ENCODE data around the gene KCNS1. TPM values are rescaled to one million over a fixed set of nuclear protein-coding genes. Genes with fewer than 3 reads are reported as not detected.

The KCNS1 gene
- total RNA-seq, 1 donor from 2014 or later: 0.12 TPM

- Mint-ChIP-seq H3K27me3 (peaks cover 5% of the 10 kb centered on the region), H3K36me3 (ENCODE audit: insufficient read depth) (no peaks in the 10 kb centered on the region), H3K9me3 (ENCODE audit: low read depth) (no peaks in the 10 kb centered on the region), H3K4me3 (ENCODE audit: low read depth) (no peak overlapping the region), H3K27ac (no peak overlapping the region), H3K4me1 (ENCODE audit: low read depth) (no peaks in the 10 kb centered on the region)
- no peak for DNase-seq (ENCODE audit: low spot score, unreplicated experiment)
- TF ChIP-seq CTCF (IDR thresholded peaks at IDR 0.05; ENCODE audit: unreplicated experiment): no peak
Measured at GRCh38 chr20:45136911-45137310, 36.0 kb upstream of the KCNS1 start.

GRCh38 chr20:45128099-45128498 lies 27.2 kb upstream of the KCNS1 start:
- Mint-ChIP-seq H3K4me1 (ENCODE audit: low read depth) (peaks cover 2% of the 10 kb centered on the region), H3K4me3 (ENCODE audit: low read depth) (no peak overlapping the region), H3K36me3 (ENCODE audit: insufficient read depth) (no peaks in the 10 kb centered on the region), H3K9me3 (ENCODE audit: low read depth) (no peaks in the 10 kb centered on the region), H3K27ac (no peak overlapping the region), H3K27me3 (peaks cover 21% of the 10 kb centered on the region)
- no peak for TF ChIP-seq CTCF (IDR thresholded peaks at IDR 0.05; ENCODE audit: unreplicated experiment)
- no peak for DNase-seq (ENCODE audit: low spot score, unreplicated experiment)

- no peaks in the 10 kb centered on the region for H3K9me3 Mint-ChIP-seq (ENCODE audit: low read depth)
- no peak for TF ChIP-seq CTCF (IDR thresholded peaks at IDR 0.05; ENCODE audit: unreplicated experiment)
- no peak within 1 kb of the TSS for H3K27ac Mint-ChIP-seq
- H3K4me3 Mint-ChIP-seq (ENCODE audit: low read depth): no peak within 1 kb of the TSS
- H3K4me1 Mint-ChIP-seq (ENCODE audit: low read depth): peaks cover 2% of the 10 kb centered on the region
- no peak for DNase-seq (ENCODE audit: low spot score, unreplicated experiment)
- peaks cover 15% of the 10 kb centered on the region for H3K27me3 Mint-ChIP-seq
- no peaks in the 10 kb centered on the region for H3K36me3 Mint-ChIP-seq (ENCODE audit: insufficient read depth)
Measured at GRCh38 chr20:45124365-45124764, 23.4 kb upstream of the KCNS1 start, which contains the start of gene WFDC12. Gene WFDC12 (minus strand): TSS chr20:45124465. CDS start chr20:45124447, 18 bp downstream.

- Mint-ChIP-seq H3K27ac (no peak overlapping the region), H3K36me3 (ENCODE audit: insufficient read depth) (no peaks in the 10 kb centered on the region), H3K27me3 (peaks cover 18% of the 10 kb centered on the region), H3K4me1 (ENCODE audit: low read depth) (no peaks in the 10 kb centered on the region), H3K4me3 (ENCODE audit: low read depth) (no peak overlapping the region), H3K9me3 (ENCODE audit: low read depth) (no peaks in the 10 kb centered on the region)
- TF ChIP-seq CTCF (IDR thresholded peaks at IDR 0.05; ENCODE audit: unreplicated experiment): no peak
- no peak for DNase-seq (ENCODE audit: low spot score, unreplicated experiment)
Measured at GRCh38 chr20:45121388-45121787, 20.5 kb upstream of the KCNS1 start.

GRCh38 chr20:45119556-45120266 lies 18.8 kb upstream of the KCNS1 start:
- no peak overlapping the region for H3K4me3 Mint-ChIP-seq (ENCODE audit: low read depth)
- H3K27me3 Mint-ChIP-seq: peaks cover 21% of the 10 kb centered on the region
- no peaks in the 10 kb centered on the region for H3K9me3 Mint-ChIP-seq (ENCODE audit: low read depth)
- no peak for DNase-seq (ENCODE audit: low spot score, unreplicated experiment)
- no peak for TF ChIP-seq CTCF (IDR thresholded peaks at IDR 0.05; ENCODE audit: unreplicated experiment)
- H3K36me3 Mint-ChIP-seq (ENCODE audit: insufficient read depth): no peaks in the 10 kb centered on the region
- H3K4me1 Mint-ChIP-seq (ENCODE audit: low read depth): no peaks in the 10 kb centered on the region
- no peak overlapping the region for H3K27ac Mint-ChIP-seq

Data from progenitor cell of endocrine pancreas (in vitro differentiated cells).